GM23248 (cell line): Measurements from ENCODE around the gene AGTRAP.

Experiments
- EZH2 ChIP-seq: fragments of 200-600 bp; sonication (generic); IDR thresholded peaks from 2 replicates; pipeline ENCODE4 v1.6.1; 2018; ENCODE audit warnings: antibody characterized with exemption, mild to moderate bottlenecking; ENCODE audit not compliant: insufficient read depth, poor library complexity, severe bottlenecking
- EZH2phosphoT487 ChIP-seq: fragments of 200-600 bp; sonication (generic); IDR thresholded peaks from 2 replicates; pipeline ENCODE4 v1.6.1; 2018; ENCODE audit warnings: antibody characterized with exemption, moderate library complexity, mild to moderate bottlenecking, low read depth; ENCODE audit not compliant: insufficient read depth

DNA sequence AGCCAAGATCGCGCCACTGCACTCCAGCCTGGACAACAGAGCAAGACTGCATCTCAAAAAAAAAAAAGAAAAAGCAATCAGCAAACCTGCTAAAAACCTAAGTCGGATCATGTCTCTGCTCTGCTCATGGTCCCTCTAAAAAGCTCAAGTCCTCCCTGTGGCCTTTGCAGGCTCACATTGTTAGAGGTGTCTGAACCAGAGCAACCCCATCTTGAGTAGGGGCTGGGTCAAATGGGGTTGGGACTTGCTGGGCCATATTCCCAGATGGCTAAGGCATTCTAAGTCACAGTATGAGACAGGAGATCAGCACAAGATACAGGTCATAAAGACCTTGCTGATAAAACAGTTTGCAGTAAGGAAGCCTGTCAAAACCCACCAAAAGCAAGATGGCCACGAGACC is 47.4 kb upstream of the AGTRAP start:
- TF ChIP-seq EZH2 (no peak), EZH2phosphoT487 (no peak)
